GM18858 (cell line): ENCODE data around the gene KCNK1.

ENCODE experiments used
- ATAC-seq: cut with Tn5 transposase; IDR thresholded peaks from one replicate; pipeline ENCODE4 v1.9.1; 2021; ENCODE audit not compliant: unreplicated experiment

KCNK1 gene

DNA sequence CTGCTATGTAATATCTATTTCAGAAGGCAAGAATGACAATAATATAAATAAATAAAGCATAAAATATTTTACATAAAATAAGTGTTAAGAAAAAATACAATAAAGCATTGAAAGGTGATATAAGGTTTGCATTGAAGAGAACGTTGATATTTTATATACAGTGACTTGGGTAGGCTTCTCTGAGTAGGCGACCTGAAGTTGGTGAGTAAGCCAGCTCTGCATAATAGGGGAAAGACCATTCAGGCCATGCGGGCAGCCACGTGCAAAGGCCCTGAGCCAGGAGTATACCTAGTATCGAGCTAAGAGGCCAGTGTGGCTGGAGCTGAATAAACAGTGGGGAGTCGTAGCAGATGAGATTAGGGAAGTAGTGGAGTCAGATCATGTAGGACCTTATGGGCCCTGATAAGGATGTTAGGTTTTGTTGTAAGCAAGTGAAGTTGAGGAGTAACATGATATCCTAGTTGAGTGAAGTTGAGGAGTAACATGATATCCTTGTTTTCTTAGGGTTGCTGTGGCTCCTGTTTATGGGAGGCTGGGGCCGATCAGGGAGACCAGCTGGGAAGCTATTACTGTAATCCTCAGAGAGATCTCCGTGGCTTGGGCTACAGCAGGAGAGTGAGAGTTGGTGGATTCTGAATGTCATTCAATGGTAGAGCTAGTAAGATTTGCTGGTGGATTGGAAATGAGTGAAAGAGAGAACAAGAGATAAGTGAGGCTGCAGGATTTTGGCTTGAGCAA, 22.0 kb downstream of the KCNK1 start:
- no peak for ATAC-seq

DNA sequence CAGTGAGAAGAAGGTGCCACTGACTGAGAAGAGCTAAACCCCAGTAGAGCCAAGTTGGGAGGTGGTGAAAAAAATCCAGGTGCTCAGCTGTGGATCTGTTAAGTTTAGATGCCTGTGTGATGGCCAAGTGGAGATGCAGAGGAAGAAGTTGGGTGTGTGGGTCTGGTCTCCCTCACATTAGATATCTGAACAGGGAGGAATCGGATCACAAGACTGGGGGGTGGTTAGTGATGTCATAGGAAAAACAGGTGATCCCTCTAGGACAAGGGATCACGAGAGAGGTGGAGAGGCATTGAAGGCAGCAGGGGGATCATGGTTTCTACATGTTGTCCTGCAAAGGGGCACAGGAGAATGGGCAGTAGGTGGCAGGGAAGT, 22.6 kb downstream of the KCNK1 start:
- ATAC-seq = no peak

DNA sequence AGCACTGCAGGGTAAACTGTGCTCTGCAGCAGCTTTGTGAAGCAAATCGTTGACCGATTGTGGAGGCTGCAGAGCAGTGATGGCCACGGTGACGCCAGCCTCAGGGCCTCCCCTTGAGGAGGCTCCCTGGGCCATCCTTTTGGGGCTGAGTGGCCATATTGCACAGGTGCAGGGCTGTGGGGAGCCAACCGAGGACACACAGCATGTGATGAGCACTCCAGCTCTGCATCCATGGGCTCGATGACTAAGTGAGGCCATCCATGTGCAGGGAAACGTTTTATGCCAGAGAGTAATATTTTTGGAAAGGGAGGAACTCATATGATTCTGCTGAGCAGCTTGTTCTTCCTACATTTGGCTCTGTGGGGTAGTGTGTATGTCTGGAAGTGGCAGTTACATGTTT, 24.6 kb downstream of the KCNK1 start:
- no peak for ATAC-seq

DNA sequence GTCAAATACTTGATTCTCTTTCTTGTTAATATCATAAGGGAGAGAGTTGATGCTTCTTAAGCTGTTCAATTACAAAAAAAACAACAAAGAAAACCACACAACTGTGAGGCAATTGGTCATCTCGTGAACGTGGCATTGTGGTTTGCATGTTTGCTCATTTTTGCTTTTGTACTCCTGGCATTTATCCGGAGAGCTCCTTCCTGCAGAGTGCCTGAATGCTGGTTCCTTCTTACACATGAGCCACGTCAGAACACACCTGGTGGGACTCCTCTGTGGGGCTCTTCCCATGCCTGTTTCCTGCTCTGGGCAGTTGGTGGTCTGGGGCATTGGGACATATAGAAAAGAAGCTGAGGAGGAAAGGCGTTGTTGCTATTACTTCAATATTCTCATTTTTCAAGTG, 25.7 kb downstream of the KCNK1 start:
- no peak for ATAC-seq

DNA sequence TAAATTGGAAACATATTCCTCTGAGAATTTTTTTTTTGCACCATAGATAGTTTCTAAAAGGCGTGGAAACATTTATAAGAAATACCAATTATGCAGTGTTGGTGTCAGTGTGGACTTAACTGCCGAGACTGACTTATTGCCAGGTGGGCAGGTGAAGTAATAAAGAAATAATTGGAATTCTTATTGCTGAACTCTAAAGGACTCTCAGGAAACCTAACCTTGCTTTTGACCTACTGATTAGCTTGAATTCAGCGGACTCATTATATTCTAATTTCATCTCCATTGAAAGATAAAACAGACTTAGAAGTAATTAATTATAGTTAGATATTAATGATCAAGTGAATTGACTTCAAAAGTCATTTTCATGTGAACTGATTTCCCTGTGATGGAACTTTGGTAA, 26.3 kb downstream of the KCNK1 start:
- ATAC-seq = no peak

DNA sequence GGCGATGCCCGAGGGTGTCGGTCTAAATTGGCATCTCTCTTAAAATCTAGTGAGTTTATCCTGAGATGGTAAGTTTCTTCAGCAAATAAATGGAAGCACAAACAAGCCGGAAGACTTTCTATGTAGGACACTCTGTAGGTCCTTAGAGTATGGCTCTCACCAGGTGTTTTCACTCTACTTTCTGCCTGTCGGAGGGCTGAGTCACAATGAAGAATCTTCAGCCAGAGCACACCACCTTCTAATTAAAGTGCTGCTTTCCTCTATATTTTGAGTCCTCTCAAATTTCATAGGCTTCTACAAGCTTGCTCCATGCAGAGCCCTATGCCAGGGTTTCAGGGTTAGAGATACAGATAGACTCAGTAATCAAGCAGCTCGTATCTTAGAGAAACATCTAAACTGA, 27.1 kb downstream of the KCNK1 start:
- ATAC-seq = no peak

DNA sequence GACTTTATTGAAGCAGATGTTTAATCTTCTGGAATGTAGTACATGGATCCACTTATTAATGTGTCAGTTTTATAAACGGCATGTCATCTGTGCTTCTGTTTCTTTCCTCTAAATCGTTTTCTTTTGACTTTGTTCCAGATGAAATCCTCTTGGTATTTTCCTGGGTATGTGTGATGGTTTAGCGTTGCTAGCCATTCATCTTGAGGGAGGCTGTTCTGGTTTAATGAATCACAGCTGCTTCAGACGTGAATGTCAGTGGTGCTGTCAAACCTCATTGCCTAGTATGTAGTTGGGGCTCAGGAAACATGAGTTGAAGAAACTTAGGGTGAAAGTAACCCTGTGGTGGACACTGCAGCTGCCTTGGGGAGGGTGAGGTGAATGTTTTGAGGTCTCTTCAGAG, 33.2 kb downstream of the KCNK1 start:
- ATAC-seq = no peak

DNA sequence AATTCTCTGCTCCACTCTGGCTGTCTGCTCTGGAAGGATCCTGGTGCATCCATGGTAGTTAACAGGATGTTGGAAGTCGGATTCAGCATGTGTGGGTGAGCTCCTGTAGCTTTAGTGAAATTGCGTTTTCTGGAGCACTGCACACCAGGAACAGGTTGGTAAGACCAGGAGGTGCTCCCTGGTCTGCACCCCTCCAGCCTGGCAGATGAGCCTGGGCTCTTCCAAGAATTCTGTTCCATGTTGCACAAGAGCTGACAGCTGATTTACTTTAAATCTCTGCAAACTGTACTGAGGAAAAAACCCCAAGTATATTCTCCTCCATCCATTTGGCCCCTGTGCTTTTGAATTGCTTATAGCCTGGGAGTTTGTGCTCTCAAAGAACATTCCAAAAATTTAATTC, 33.7 kb downstream of the KCNK1 start:
- ATAC-seq = no peak

DNA sequence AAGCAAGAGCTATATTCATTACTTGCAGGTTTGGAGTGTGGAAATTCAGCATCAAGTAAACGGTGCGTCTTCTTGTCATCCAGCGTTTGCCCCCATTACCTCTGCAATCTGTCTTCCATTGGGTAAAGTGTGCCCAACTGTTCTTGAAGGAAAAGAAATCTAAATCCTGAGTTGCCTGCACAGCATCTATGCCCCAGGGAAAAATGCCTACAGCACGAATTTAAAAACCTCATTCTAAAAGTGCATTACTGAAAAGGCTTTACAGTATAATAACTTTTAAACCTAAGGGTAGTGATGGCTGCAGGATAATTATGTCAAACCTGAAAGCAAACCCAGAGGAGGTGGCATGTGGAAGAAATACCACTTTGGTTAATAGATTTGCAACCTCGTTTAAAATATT, 37.2 kb downstream of the KCNK1 start:
- ATAC-seq = no peak

DNA sequence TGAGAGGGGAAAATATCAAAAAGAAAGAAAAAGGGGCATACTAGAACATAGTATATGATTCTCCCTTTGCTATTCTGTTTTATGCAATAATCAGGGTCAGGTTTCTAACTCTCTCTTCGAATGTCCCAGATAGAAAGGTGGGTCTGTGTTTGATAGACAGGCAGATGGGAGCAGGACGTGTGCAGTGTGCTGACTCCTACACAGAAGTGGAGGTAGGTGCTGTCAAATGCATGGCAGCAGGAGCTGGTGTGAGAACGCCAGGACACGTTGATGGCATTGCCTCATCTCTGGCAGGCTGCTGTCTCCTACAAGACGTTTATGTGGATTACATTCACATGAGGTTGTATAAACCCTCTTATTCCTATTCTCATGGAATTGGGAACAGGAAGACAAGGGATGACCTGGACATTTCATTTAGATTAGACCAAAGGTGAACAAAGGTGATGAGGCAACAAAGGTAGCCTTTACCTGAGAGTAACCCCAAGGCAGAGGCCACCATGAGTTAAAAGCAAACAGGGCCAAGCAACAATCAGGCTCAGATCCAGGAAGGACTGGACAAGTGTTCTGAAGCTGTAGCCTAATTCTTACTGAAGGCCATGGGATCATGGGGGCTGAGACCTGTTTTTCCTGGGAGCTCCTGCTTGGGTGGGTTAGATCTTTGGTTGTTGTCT, 37.8 kb downstream of the KCNK1 start:
- ATAC-seq = no peak

DNA sequence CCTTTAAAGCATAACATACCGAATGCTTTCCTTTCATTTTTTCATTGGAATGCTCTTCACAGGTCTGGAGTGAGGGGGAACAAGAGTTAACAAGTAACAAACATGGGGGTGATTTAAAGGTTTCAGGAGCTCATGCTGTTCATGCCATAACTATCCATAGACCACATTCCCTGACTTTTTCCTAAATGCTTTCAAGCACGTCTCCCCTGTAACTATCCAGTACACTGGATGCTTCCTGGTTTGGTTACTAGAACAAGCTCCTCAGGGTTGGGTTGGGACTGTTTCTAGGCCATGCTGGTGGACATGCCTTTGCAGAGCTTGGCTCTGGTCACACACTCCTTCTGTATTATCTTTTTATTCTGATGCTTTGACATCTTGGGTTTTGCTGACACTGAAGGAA, 38.6 kb downstream of the KCNK1 start:
- no peak for ATAC-seq

DNA sequence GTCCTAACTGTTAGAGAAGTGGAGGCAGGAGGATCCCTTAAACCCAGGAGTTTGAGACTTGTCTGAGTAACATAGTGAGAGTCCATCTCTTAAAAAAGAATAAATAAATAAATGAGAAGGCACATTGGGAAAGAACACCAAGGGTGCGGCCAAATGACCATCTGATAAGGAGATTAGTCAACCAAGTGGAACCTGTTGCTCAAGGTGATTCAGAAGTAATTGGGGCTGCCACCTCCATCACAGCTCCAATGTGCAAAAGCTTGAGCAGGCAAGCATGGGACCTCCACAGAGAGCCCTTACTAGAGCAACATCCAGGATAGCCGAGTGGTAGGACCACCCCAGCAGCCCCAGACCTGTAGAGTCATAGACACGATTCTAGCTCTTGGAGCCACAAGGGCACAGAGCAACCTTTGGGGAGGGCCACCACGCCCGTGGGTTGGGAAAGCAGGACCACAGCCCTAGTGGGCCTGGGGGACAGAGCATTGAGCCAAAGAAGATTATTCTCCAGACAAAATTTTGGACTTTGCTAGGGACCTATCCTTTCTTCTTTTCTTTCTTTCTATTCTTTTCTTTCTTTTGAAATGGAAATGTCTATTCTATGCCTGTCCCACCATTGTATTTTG, 40.9 kb downstream of the KCNK1 start:
- no peak for ATAC-seq

DNA sequence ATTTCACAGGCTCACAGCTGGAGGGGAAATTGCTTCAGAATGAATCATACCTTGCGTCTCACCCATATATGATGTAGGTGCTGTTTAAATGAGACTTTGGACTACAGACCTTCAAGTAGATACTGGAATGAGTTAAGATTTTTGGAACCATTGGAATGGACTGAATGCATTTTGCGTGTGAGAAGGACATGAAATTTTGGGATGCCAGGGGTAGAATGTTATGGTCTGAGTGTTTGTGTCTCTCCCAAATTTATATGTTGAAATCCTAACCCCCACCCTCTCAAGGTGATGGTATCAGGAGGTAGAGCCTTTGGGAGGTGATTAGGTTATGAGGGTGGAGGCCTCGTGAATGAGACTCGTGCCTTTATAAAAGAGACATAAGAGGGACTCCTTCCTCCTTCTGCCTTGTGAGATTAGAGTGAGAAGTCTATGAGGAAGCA, 41.4 kb downstream of the KCNK1 start:
- ATAC-seq = no peak

DNA sequence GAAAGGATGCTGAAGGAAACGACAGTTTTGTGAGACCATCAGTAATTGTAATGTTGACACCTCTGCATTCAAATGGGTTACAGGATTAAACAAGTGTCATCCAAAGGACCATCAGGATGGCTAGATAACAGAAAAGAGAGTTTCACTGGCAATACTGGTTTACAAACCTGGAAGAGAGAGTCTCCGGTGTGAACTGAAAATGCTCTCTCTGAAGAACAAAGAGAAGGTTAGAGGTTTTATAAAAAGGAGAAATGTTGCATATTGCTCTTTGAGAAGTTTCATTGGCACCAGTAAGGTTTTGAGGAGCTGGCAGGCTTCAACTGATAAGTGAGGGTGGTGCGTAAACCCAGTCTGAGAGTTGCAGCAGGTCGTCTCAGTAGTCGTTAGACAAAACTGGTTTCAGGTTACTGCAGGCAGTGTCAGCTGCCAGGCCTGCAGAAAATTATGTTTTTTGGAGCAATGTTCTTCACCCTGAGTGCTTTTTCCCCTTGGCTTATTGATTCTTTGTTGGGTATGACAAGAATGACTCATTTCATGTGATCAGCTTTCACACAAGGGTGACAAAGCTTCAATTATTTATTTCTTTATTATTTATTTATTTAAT, 42.2 kb downstream of the KCNK1 start:
- ATAC-seq = no peak

DNA sequence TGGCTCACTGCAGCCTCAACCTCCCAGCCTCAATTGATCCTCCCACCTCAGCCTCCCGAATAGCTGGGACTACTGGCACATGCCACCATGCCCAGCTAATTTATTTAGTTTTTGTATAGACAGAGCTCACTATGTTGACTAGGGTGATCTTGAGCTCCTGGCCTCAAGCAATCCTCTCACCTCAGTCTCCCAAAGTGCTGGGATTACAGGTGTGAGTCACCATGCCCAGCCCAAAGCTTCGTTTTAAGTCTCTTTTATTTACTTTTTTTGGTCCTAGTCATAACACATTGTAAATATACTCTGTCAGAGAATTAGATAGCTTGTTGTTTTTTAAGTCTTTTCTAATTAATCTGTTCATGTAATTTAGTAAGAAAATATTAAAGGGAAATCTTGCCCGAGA, 42.8 kb downstream of the KCNK1 start:
- no peak for ATAC-seq

DNA sequence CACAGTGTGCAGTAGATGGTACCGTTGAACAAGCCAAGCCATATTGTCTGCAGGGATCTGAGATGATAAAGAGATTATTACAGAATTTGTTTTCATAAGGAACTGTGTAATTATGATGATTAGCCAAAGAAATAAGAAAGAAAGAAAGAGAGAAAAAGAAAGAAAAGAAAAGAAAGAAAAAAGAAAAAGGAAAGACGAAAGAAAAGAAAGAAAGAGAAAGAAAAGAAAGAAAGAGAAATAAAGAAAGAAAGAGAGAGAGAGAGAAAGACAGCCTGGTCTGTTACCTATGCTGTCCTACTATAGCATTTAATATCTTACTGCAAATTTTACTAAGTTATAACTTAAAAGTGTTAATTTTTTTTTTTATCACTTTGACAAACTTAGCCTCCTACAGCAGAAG, 43.6 kb downstream of the KCNK1 start:
- ATAC-seq = no peak

DNA sequence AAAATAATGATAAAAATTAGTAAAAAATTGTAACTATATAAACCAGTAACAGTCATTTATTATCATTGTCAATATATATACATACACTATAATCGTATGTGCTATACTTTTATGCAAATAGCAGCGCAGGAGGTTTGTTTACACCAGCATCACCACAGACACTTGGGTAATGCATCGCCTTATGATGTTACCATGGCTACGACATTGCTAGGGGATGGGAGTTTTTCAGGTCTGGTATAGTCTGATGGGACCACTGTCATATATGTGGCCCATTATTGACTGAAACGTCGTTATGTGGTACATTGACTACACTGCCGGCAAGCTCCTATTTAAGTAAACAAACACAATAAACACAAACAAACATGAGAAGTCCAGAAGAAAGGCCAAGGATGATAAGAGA, 45.6 kb downstream of the KCNK1 start:
- no peak for ATAC-seq

DNA sequence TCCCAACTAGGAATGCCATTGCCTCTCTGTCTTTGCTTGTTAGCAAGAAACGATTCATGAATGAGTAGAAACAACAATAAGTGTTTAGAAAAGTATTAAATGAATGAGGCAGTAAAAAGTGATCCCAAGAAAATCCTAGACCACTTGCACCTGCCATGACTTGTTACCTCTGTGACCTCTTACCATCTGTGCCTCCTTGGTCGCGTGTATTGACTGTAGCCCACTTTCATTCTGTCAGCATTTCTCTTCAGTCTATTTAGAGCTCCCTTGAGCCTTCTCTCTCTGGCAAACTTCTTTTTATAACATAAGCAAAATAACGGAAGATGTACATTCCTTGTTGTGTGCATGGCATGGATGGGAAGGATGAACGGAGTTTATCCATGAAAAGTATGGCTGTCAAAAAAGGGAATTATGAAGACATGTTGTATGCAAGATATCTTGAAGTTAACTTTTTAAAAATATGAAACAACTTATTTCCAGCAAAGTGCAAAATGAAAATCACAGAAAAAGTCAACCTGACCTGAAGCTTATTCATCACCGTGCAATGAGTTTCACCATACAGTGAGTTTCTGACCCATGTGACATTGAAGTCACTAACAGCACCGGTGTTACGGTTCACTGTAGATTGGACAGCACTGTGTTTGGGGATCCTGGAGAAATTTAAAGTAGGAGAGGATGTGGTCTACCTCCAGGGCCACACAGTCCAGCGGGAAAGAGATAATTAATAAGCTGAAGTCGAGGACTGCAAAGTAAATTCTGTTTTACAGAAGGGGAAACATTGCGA, 47.7 kb downstream of the KCNK1 start:
- ATAC-seq = no peak

DNA sequence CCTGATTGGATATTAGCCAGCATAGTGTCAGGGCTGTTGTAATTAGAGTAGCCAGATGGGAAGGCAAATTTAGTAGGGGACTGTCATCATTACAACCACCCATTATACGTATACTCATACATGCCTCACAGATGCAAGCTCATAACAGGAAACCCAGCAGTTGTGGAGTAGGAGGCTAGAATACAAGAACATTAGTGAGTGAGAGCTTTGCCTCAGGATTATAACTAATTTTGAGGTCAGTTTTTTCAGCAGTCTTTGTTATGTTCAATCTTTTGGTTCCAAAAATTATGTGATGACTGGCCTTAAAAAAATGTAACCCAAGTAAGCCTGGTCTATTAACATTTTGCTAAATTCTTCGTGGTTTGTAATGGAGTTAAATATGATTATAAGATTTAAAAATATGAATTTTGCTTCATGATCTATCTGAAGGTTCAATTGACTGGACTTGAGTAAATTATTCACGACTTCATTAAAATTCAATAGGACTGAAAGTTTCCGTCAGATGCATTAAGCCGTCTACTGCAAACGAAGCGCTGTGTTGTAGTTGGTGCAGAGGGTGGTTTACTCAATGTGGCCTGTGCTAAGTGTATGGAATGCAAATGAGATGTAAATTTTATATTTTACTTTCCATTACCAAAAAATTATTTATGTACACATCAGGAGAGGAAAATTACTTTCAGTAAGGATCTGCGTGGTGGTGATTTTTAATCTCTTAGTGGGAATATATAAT, 48.8 kb downstream of the KCNK1 start:
- no peak for ATAC-seq

DNA sequence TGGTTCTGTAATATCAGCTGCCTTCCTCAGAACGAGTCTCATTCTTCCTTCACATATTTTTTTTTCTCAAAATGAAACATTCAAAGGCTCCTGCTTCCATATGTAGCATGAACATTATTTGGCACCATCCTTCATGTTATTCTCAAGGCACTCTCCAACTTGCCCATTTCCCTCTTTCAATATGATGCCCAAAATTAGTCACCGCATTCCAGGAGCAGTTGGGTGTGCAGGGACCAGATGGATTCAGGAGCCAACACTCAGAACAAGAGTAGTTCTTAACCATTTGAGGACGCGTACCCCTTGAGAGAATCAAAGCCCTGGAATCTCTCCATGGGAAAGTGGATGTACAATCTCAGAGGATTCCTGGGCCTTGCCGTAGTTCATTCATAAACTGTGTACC, 50.3 kb downstream of the KCNK1 start:
- ATAC-seq = no peak
